GM11168 (cell line): ENCODE data around the gene C2CD2.

Experiments
- in situ Hi-C: fragments of 300-500 bp; cut with MboI; formaldehyde crosslinking; loops from one replicate; pipeline ENCODE4 v1.12.0; 2022; ENCODE audit warnings: low sequenced_read_pairs; ENCODE audit not compliant: unreplicated experiment

Gene C2CD2

DNA sequence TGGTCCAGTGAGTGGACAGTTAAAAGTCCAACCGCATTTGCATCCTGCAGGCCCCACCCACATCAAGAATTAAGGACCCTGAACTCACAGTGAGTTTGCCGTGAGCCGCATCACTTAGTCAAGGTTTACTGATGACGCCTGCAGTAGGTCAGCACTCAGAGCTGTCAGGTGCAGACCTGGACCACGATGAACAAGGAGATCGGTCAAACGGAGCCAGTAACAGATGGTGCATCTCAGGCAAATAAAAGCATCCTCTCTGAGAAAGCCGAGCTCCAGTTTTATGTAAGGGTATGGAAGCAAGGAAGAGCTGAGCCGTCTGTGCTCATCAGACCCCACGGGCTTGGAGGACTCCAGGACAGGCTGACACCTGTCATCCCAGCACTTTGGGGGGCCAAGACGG lies 79.2 kb downstream of the C2CD2 start:
- in situ Hi-C loops, result no loop called here

DNA sequence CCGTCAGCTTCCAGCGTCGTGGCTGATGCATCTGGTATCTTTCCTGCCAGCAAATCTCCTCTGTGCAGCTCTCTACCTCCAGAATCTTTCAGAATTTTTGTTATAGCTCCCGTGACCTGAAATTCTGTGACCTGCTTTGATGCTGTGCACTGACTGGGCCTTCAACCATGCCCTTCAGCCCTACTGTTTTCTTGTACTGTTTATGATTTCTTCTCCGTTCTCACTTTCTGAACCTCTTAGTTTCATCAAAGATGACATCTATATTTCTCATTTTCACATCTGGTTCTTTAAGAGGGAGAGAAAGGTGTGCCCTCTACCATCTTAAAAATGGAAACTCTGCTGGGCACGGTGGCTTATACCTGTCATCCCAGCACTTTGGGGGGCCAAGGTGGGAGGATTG lies 80.4 kb downstream of the C2CD2 start:
- in situ Hi-C loops, result no loop called here

DNA sequence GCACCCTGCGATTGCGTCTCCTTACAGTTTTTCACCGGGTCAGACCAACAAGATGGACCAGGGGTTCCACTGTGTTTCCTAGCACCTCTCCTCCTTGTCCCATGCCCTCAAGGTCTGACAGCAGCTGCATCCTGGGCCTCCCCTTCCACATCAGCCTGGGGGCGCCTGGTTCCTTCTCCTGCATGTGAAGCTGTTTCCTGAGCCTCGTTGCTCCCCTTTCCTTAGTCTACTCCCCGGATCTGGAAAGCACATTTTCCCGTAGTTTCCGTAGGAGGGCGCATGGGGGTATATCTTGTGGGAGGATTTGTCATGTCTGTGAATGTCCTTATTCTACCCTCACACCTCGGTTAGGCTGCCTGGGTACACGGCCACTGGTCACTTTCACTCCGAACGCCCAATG lies 80.8 kb downstream of the C2CD2 start:
- in situ Hi-C loops, result no loop called here

DNA sequence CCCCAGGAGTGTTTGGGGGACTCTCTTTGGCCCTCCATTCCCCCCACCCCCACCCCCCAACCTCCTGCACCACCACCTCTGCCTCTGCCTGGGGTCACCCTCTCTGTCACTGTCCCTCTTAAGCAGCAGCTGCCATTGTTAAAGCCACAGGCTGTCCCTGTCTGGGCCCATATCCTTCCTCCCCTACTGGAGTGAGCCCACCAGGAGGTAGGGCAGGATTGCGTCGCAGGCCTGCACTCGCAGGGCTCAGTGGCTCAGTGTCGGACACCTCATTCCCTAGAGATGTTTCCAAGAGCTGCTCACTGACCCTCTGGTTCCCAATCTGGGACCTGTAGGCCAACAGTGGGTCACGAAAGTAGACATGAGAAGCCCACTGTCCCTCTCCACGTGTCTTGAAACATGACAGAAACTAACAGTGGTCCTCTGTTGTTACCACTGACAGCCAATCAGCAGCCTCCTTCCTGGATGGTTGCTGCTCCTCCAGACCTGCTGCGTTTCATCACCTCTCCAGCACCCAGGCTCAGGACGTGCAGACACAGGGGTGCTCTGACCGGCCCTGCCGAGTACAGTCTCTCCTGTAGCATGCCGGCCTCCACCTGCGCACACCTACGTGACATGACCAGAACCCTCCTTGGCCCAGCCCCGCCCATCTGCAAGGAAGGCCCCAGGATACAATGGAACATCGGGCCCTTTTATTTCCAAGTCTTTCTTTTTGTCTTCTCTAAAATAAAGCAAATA lies 82.4 kb downstream of the C2CD2 start:
- in situ Hi-C loops, result no loop called here

DNA sequence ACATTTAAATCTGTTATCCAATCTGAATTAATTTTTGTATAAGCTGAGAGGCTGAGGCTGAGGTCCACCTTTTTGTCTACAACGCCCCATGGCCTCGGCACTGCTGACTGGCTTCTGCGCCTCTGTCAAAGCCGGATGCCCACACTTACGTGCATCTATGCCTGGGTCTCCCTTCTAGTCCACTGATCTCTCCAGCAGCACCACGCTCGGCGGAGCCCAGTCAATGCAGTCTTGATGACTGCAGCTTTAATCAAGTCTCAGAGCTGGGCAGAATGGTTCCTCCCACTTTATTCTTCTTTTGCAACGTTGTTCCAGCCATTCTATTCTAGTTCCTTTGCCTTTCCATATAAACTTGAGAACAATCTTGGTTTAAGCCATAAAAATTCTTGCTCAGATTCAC lies 84.0 kb downstream of the C2CD2 start:
- in situ Hi-C loops, result no loop called here

DNA sequence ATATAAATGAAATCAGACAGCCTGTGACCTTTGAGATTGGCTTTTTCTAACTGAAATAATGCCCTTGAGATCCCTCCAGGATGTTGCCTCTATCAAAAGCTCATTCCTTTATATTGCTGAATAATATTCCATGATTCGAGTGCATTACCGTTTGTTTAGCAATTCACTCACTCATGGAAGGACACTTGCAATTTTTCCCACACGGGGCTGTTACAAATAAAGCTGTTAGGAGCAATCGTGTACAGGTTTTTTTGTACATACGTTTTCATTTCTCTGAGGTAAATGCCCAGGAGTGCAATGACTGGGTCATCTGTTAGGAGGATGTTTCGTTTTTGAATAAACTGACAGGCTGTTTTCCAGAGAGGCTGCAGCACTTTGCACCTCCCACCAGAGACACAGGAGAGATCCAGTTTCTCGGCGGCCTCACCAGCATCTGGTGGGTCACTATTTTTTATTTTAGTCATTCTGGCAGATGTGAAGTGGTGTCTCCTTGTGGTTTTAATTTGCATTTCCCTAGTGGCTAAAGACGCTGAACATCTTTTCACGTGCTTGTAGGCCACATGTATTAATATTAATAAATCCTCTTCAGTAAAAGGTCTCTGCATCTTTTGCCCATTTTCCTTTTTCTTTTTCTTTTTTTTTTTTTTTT lies 85.6 kb downstream of the C2CD2 start:
- in situ Hi-C loops, result no loop called here

- in situ Hi-C loops, result no loop called here
Observed at GRCh38 chr21:41867313-41867712, 86.5 kb downstream of the C2CD2 start.

DNA sequence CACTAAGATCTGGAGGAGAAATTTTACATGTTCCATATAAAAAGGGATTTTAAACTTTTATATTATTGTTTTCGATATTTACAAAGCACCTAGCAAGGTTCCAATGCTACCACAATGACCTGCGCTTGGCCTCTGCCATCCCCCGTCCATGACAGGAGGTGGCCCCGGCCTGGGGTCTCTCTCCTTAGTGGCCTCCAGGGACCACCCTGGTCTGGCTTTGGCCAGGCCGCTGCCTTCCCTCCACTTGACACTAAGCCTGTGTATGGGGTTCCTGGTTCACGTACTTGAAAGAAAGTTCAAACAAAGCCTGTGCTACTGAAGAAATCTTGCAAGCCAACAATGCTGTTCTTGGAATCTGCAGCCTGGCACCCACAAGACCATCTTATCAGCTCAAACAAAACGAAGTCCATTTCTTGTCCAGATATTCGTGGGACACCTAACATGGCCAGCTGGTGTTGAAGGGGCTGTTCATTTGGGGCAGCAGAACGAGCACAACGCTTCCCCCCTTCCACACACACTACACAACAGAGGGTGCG lies 87.5 kb downstream of the C2CD2 start:
- in situ Hi-C loops, result no loop called here

- in situ Hi-C loops, result no loop called here
Observed at GRCh38 chr21:41865002-41865777, 88.6 kb downstream of the C2CD2 start.

DNA sequence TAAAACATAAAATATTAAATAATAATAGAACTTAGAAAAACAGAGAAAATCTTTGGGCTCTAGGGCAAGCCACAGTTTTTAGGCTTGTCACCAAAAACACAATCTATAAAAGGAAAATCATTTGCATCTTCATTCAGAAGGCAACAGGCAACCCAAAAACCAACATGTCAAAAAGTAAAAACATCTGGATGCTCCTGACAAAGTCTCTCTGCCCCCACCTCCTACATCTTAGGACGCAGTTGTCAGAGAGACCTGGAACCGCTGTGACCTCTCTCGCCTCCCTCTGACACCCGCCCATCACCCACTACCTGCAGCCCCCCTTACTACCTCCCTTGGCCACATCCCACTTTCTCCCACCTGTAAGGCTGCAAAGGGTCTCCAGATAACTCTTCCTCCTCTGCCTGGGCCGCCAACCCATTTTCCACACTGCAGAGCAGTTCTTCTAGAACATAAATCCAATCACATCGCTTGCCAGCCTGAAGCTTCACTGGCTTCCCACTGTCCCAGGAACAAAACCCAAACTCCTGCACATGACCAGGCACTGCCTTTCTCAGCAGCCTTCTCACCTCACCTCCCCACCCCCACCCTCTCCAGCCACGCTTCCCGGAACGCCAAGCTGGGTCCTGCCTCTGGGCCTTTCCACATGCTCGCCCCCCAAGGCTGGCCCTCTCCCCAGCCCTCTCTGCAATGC lies 89.4 kb downstream of the C2CD2 start:
- in situ Hi-C loops, result no loop called here

DNA sequence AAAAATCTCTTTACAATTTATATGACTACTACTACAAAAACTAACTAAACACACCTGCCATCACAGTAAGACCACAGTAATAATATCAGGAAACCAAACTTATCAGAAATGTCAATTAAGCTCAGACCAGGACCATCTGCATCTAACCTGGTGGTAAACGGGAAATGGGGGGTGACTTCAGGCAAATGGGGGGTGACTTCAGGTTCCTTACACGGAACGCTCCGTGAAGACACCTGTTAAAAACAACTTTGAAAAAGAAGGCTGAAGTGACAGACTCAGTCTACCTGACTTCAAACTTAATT lies 90.4 kb downstream of the C2CD2 start:
- in situ Hi-C loops, result no loop called here

- in situ Hi-C loops, result no loop called here
Observed at GRCh38 chr21:41861987-41862386, 91.8 kb downstream of the C2CD2 start.

DNA sequence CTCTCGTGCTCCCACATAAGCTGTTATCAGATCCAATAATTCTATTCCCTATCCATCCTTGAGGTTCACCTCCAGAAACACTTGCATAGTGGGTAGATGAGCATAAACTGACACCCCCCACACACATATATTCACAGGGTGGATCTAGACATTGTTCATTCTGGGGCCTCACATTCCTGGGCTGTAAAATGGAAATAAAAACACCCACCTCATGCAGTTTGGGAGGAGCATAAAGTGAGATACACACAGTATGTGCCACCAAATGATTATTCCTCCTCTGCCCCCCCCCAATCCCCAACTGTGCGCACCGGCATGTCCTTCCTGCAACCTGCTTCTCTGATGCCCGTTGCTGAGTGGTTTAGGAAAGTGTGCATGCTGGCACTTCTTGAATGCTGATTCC lies 92.6 kb downstream of the C2CD2 start:
- in situ Hi-C loops, result no loop called here

DNA sequence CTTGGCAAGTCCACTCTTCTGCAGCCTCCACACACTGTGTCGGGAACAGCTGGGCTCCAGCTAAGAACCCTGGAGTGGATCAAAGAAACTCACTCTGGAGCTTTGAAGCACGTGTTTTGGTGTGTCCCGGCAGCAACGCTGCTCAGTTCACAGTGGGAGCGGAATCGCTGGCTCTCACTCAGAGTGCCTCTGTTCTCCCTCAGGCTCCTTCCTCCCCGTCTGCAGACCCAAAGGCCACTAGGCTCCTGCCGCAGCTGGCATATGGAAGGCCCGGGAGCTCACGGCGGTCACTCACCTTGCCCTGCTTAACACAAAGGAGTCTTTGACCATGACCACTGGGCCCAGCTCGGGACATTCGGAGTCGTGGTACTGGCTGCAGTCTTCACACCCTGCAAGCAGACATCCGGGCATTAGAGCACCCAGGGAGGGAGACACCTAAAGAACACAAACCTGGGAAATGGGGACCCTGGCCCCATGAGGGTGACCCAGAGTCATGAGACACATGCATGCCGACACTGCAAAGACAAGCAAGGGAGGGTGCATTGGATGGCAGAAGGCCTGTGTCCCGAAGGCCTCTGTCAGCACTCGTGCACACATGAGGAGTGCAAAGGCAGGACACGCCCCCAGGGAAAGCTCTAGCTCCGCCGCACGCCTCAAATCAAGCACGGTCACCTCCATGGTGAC lies 94.4 kb downstream of the C2CD2 start:
- in situ Hi-C loops, result no loop called here

GRCh38 chr21:41858466-41859296 lies 95.1 kb downstream of the C2CD2 start:
- in situ Hi-C loops, result no loop called here

DNA sequence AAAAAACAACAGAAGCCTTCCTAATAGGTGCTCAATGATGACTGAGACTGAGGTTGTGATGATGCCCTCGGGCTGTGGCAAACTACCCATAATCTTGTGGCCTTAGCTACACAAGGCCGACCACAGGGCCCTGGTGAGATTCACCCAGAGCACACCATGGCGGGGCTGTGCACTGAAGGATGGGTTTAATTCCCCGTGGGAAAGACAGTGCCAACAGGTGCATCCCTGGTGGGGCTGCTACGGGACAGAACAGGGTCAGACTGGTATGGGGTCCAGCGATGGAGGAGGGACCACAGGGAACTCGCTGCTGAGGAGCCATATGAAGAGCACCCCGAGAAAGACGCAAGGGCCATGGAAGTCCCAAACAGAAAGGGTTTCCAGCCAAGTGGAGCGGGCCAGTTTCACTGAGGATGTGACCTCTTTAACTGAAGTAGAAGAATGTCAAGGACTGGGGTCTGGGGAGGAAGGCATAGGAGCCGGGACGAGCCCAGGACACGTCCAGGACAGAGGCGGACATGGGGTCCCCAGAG lies 96.0 kb downstream of the C2CD2 start:
- in situ Hi-C loops, result no loop called here

DNA sequence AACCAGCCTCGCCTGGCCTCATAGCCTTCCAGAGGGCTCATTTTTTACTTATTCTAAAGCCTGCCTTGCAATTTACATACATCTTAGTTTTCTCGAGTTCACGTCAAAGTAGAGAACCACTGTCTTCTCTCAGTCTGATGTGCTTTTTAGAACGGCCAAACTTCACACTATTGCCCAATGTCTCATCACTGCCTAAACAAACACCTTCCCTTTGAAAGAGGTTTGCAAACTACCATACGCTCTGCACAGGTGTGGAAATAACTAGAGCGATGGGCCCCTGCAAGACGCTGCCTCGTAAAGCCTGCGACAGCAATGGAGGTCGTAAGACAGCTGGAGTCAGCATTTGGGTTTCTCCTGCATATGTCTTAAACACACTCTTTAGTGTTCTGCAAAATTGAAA lies 97.2 kb downstream of the C2CD2 start:
- in situ Hi-C loops, result no loop called here

DNA sequence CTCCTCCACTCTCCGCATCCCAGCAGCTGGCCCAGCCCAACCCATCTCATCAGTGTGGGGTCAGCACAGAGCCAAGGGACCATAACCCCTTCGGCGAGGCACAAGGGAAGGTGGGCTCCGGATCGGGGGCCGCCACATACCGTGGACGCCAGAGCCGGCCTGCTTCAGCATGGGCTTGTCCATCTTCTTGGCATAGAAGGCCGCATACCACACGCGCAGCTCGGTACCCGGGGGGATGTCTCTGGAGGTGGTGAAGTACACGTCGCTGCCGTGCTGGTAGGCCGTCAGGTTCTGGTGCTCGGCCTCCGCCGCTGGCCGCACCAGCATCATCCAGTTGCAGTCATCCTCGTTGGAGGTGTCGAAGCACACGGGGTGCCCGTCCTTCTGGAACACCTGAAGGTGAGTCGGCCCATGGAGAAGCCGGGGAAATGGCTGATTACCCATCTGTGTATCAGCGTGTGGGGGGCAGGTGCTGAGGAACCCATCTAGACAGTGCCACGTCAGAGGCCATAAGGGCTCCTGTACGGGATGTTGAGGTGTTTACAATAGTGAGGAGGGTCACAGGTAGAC lies 99.3 kb downstream of the C2CD2 start:
- in situ Hi-C loops, result no loop called here

DNA sequence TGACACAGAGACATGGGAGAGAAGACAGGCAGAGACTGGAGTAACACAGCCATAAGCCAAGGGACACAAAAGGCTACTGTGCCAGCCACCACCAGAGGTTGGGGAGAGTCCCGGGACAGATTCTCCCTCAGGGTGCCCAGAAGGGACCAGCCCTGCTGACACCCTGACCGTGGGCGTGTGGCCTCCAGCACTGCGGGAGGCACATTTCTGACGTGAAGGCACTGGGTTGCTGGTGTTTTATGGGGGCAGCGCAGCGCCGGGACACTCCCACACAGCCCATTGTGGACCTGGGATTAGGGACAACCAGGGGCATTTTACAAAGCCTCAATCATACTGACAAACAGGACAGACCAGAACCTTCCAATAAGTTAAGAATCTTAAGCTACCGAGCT lies 100.9 kb downstream of the C2CD2 start:
- in situ Hi-C loops, result no loop called here
